Activated CD4-positive, alpha-beta memory T cell treated with anti-CD3 and anti-CD28 coated beads, Interleukin-2, amount 10 ng/mL, durations not matched to agents 7 days and 5 days (primary cell): Measurements from ENCODE around the gene MYO5C. TPM values are rescaled to one million over a fixed set of nuclear protein-coding genes. Genes with fewer than 3 reads are reported as not detected.
"Not testable (repeated sequence)": the region's sequence is repeated elsewhere in the genome, so short reads cannot be mapped to it uniquely, and the experiment has no call there.

Experiments
- CTCF ChIA-PET: fragments of 350-600 bp; sonication (Branson Sonifier 250); formaldehyde crosslinking; loops from one replicate; lab custom pipeline; 2021; ENCODE audit warnings: antibody characterized with exemption, inconsistent platforms; lab: Charles Lee
- POLR2A ChIA-PET: fragments of 350-600 bp; sonication (Branson Sonifier 250); formaldehyde crosslinking; loops from one replicate; lab custom pipeline; 2021; ENCODE audit warnings: antibody characterized with exemption; lab: Charles Lee
- DNase-seq: peaks from one replicate; pipeline ENCODE4 v3.0.0-alpha.2; 2020
- H3K27ac Mint-ChIP-seq: one replicate; pipeline ENCODE4 v1.8.0; 2021; ENCODE audit warnings: mild to moderate bottlenecking, mixed read lengths
- H3K27me3 Mint-ChIP-seq: one replicate; pipeline ENCODE4 v1.8.0; 2021; ENCODE audit warnings: mixed read lengths
- H3K36me3 Mint-ChIP-seq: one replicate; pipeline ENCODE4 v1.8.0; 2021; ENCODE audit warnings: low read depth, mixed read lengths
- H3K4me1 Mint-ChIP-seq: one replicate; pipeline ENCODE4 v1.8.0; 2021; ENCODE audit warnings: mixed read lengths
- H3K4me3 Mint-ChIP-seq: one replicate; pipeline ENCODE4 v1.8.0; 2021; ENCODE audit warnings: mild to moderate bottlenecking, mixed read lengths
- H3K9me3 Mint-ChIP-seq: one replicate; pipeline ENCODE4 v1.8.0; 2021; ENCODE audit warnings: mixed read lengths
- total RNA-seq, 2 experiments: library from RNA; stranded (reverse); gene quantifications; one replicate each; pipeline ENCODE4 v1.2.3, GENCODE V29; 2021

The MYO5C gene
- total RNA-seq, 2 experiments from 2014 or later: 1.3 to 1.4 TPM

GRCh38 chr15:52252781-52253180, 42.8 kb downstream of the MYO5C start:
- CTCF ChIA-PET: interaction anchor here (1.2 to 8.1 kb wide), 4 partner anchors 9 to 480 kb away, joined by 3 to 145 read pairs (median 4); no protein-coding TSS in a partner anchor
- Mint-ChIP-seq H3K27ac (peak overlapping the region; percentile 42), H3K4me3 (no peak overlapping the region), H3K27me3 (peaks cover 6% of the 10 kb centered on the region), H3K36me3 (no peaks in the 10 kb centered on the region), H3K9me3 (no peaks in the 10 kb centered on the region), H3K4me1 (peaks cover 47% of the 10 kb centered on the region)
- no peak for DNase-seq
- POLR2A ChIA-PET: interaction anchor here (1.3 kb wide), 1 partner anchor 17 kb away, joined by 3 read pairs; no protein-coding TSS in a partner anchor

DNA sequence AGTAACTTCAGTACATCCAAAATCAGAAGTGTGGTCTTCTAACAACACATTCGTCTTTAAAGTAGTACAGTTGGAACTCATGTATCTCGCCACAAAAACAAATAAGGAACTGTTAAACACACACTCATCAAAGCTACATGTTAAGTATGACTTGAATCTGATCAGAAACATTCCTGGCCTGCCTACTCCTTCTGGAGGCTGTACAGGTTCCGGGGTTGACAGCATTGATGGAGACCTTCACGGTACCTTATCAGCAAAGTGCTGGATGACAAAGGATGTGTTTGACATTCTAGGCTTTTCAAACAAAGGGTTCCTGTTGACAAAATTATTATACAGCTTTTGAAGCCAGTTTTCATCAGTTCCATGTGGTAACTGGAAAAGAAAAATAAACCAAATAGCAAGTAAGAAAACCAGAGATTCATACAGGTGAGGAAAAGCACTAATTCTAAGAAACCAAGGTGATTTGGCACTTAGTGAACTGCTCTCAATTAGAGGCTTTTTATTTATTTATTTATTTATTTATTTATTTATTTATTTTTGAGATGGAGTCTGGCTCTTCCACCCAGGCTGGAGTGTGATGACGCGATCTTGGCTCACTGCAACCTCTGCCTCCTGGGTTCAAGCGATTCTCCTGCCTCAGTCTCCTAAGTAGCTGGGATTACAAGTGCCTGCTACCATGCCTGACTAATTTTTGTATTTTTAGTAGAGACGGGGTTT, 44.3 kb downstream of the MYO5C start:
- H3K9me3 Mint-ChIP-seq: no peaks in the 10 kb centered on the region
- peaks cover 11% of the 10 kb centered on the region for H3K27me3 Mint-ChIP-seq
- peaks cover 35% of the 10 kb centered on the region for H3K4me1 Mint-ChIP-seq
- no peak overlapping the region for H3K4me3 Mint-ChIP-seq
- no peak for DNase-seq
- no peaks in the 10 kb centered on the region for H3K36me3 Mint-ChIP-seq
- ChIA-PET POLR2A (interaction anchor here (1.1 kb wide), 1 partner anchor 128 kb away, joined by 3 read pairs; no protein-coding TSS in a partner anchor), CTCF (interaction anchor here (1.2 to 1.8 kb wide), 2 partner anchors 19 to 23 kb away, joined by 4 to 8 read pairs; no protein-coding TSS in a partner anchor)
- no peak overlapping the region for H3K27ac Mint-ChIP-seq

DNA sequence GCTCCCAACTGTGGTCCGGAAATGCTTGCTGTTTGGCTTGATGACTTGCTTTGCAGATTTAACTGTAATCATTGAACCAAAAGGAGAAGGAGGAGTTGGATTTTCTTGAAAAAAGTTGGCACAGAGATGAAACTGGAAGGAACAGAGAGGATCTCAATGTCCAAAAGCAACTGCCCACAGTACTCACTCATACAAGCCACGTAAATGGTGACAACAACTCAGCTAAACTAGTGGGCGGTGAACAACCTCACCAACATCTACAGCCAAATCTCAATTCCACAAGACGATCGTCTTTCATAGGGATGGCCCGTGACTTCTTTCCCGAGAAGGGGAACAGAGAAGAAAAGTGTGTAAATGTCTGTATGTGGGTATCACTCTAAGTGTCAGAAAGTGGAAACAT, 48.1 kb downstream of the MYO5C start:
- peaks cover 6% of the 10 kb centered on the region for H3K4me1 Mint-ChIP-seq
- peaks cover 11% of the 10 kb centered on the region for H3K27me3 Mint-ChIP-seq
- no peaks in the 10 kb centered on the region for H3K36me3 Mint-ChIP-seq
- no peak for DNase-seq
- ChIA-PET POLR2A (no interaction called here), CTCF (interaction anchor here (1.4 kb wide), 1 partner anchor 488 kb away, joined by 3 read pairs; no protein-coding TSS in a partner anchor)
- no peaks in the 10 kb centered on the region for H3K9me3 Mint-ChIP-seq
- no peak overlapping the region for H3K27ac Mint-ChIP-seq
- H3K4me3 Mint-ChIP-seq: no peak overlapping the region

DNA sequence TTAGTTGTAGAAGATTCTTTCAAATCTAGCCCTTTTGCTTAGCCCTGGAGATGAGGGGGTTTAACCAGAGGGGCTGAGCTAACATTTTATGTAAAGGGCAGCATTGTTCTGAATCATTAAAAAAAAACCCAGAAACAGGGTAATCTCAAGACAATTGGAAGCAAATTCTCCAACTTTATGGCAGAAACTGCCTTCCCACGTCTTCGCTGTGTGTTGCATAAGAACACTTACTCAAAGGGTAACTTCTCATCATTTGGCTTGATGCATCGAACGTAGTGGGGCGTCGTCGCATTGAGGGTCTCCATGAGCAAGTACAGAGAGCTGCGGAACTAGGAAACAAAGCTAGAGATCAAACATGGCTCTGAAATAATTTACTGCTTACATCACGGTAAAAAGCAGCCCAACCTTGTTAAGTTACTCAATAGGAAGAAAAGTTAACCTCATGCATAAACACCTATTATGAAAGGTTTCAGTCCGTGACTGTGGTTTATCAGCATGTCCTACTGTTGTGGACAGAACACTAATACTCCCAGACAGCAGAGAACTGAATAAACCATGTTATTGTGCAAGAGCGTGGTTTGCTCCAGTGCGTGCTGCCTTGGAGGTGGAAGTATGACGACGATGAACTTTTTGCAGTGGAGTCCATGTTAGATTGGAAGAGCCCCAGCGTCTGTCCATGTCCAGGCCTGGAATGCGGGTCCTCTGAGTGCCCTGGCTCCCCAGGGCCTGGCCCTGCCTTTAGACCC, 48.7 kb downstream of the MYO5C start:
- Mint-ChIP-seq H3K4me3 (no peak overlapping the region), H3K27me3 (peaks cover 11% of the 10 kb centered on the region), H3K27ac (no peak overlapping the region), H3K36me3 (no peaks in the 10 kb centered on the region), H3K4me1 (peaks cover 8% of the 10 kb centered on the region), H3K9me3 (no peaks in the 10 kb centered on the region)
- POLR2A ChIA-PET: no interaction called here
- no peak for DNase-seq
- CTCF ChIA-PET: interaction anchor here (0.8 kb wide), 1 partner anchor 16 kb away, joined by 3 read pairs; no protein-coding TSS in a partner anchor

DNA sequence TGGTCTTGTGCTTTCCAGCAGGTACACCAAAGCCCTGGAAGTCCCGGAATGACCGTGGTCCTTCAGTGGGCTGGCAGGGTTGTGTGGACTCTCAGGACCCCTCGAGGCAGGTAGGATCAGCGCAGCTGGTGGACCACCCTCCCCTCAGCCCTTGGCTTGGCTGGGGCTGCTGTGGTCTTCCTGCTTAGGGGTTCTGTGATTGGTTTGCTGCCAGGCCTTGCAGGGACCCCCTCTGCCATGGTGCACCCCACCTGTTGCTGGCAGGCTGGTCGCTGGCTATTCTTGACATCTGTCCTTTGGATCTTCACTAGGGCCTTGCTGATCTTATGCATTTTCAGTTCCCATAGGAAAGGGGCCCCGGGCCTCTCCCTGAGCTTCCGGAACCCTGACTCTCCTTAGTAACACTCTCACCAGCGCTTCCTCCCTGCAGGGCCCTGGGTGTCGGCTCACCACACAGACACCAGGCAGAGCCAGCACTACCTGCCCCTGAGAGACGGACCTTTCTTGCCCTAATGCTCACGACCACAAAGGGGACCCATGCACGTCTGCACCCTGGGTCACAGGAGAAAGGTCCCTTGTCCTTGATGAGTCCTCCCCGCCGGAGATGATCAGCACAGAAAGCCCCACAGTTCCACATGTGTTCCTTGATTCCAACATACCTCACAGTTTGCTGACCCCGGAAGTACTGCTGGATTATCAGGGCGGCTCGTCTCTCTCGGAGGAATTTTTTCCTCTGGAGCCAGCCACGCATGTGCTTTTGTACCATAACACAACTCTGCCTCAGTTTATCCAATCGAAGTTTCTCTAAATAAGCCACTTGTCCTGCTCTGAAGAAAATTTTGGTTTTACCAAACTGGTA, 51.7 kb downstream of the MYO5C start:
- H3K4me3 Mint-ChIP-seq: no peak overlapping the region
- ChIA-PET CTCF (no interaction called here), POLR2A (no interaction called here)
- H3K27me3 Mint-ChIP-seq: peaks cover 11% of the 10 kb centered on the region
- no peak overlapping the region for H3K27ac Mint-ChIP-seq
- H3K9me3 Mint-ChIP-seq: no peaks in the 10 kb centered on the region
- no peaks in the 10 kb centered on the region for H3K36me3 Mint-ChIP-seq
- H3K4me1 Mint-ChIP-seq: peaks cover 16% of the 10 kb centered on the region
- no peak for DNase-seq

DNA sequence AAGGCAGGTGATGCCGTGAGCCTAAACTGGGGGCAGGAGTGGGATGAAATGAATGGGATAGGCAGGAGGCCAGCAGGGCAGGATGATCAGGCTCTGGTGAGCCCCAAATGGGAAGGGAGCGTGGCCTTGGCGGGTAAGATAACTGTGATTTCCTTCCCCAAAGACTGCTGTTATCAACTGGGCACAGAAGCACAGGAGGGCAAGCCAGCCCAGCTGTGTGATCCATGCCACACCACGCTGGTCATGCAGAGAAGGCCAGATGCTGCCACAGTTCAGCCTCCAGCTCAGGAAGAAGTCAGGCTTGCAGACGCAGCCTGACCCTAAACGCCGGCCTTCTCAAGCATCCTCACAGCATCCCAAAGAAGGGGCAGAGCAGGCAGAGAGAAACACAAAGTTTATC, 52.3 kb downstream of the MYO5C start:
- DNase-seq: no peak
- H3K27ac Mint-ChIP-seq: no peak overlapping the region
- H3K4me3 Mint-ChIP-seq: no peak overlapping the region
- peaks cover 8% of the 10 kb centered on the region for H3K27me3 Mint-ChIP-seq
- H3K9me3 Mint-ChIP-seq: no peaks in the 10 kb centered on the region
- ChIA-PET CTCF (no interaction called here), POLR2A (no interaction called here)
- peaks cover 16% of the 10 kb centered on the region for H3K4me1 Mint-ChIP-seq
- no peaks in the 10 kb centered on the region for H3K36me3 Mint-ChIP-seq

DNA sequence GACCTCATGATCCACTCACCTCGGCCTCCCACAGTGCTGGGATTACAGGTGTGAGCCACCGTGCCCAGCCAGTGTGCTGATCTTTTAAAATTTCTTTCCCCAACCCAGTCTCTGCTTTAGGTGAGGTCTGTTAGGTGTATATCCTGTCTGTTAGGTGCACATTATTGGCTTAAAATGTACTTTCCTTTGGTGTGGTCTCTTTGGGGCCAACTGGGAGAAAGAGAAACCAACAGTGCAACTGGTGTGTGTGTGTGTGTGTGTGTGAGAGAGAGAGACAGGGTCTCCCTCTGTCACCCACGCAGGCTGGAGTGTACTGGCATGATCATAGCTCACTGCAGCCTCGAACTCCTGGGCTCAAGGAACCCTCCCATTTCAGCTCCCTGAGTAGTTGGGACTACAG, 54.1 kb downstream of the MYO5C start:
- Mint-ChIP-seq H3K27me3 (no peaks in the 10 kb centered on the region), H3K9me3 (no peaks in the 10 kb centered on the region), H3K36me3 (no peaks in the 10 kb centered on the region), H3K4me1 (peaks cover 16% of the 10 kb centered on the region), H3K27ac (no peak overlapping the region), H3K4me3 (no peak overlapping the region)
- no peak for DNase-seq
- ChIA-PET CTCF (no interaction called here), POLR2A (no interaction called here)

DNA sequence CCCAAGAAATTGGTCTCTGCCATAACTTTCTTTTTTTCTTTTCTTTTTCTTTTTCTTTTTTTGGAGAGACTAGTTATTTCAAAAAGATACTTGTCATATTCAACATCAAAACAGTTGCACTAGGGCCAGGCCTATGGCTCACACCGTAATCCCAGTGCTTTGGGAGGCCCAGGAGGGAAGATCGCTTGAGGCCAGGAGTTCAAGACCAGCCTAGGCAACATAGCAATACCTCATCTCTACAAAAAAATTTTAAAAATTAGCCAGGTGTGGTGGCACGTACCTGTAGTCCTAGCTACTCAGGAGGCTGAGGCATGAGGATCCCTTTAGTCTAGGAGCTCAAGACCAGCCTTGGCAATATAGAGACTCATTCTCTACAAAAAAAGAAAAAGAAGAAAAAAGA, 55.4 kb downstream of the MYO5C start:
- H3K36me3 Mint-ChIP-seq: no peaks in the 10 kb centered on the region
- H3K4me1 Mint-ChIP-seq: peaks cover 20% of the 10 kb centered on the region
- no peaks in the 10 kb centered on the region for H3K9me3 Mint-ChIP-seq
- no peak overlapping the region for H3K27ac Mint-ChIP-seq
- no peak for DNase-seq
- H3K27me3 Mint-ChIP-seq: no peaks in the 10 kb centered on the region
- ChIA-PET POLR2A (no interaction called here), CTCF (interaction anchor here (1.2 to 5.5 kb wide), 2 partner anchors 12 to 32 kb away, joined by 3 to 19 read pairs; no protein-coding TSS in a partner anchor)
- no peak overlapping the region for H3K4me3 Mint-ChIP-seq

- H3K4me1 Mint-ChIP-seq: peaks cover 28% of the 10 kb centered on the region
- H3K27me3 Mint-ChIP-seq, H3K9me3 Mint-ChIP-seq, POLR2A ChIA-PET, H3K27ac Mint-ChIP-seq, H3K4me3 Mint-ChIP-seq, H3K36me3 Mint-ChIP-seq, DNase-seq: not testable (repeated sequence)
- CTCF ChIA-PET: interaction anchor here (0.6 to 5.5 kb wide), 2 partner anchors 11 to 116 kb away, joined by 4 to 19 read pairs; no protein-coding TSS in a partner anchor
Measured at GRCh38 chr15:52238989-52239525, 56.5 kb downstream of the MYO5C start.

- CTCF ChIA-PET: interaction anchor here (1.1 to 5.5 kb wide), 2 partner anchors 10 to 13 kb away, joined by 3 to 19 read pairs; no protein-coding TSS in a partner anchor
- DNase-seq: no peak
- no peaks in the 10 kb centered on the region for H3K9me3 Mint-ChIP-seq
- peaks cover 2% of the 10 kb centered on the region for H3K27me3 Mint-ChIP-seq
- no peak overlapping the region for H3K4me3 Mint-ChIP-seq
- peaks cover 30% of the 10 kb centered on the region for H3K4me1 Mint-ChIP-seq
- POLR2A ChIA-PET: no interaction called here
- no peaks in the 10 kb centered on the region for H3K36me3 Mint-ChIP-seq
- no peak overlapping the region for H3K27ac Mint-ChIP-seq
Measured at GRCh38 chr15:52238149-52238548, 57.5 kb downstream of the MYO5C start.

DNA sequence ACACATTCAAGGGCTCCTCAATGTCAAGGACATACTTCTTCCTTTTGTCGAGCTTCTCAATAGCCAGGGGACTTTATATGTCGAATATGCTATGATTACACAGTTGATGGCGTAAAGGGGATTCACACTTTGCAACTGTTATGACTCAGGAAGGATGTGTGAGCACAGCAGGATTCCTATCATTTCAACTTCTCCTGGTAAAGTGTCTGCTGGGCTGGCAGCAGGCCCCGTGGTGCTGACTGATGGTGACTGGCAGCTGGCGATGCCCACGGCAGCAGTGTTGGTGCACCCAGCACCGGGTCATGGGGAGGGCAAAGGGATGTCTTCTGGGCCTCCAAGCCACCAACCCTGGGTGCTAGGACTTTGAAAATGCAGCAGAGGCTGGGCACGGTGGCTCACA, 59.6 kb downstream of the MYO5C start:
- no peak overlapping the region for H3K4me3 Mint-ChIP-seq
- DNase-seq: no peak
- H3K27me3 Mint-ChIP-seq: peaks cover 2% of the 10 kb centered on the region
- no peak overlapping the region for H3K27ac Mint-ChIP-seq
- no peaks in the 10 kb centered on the region for H3K36me3 Mint-ChIP-seq
- peaks cover 20% of the 10 kb centered on the region for H3K4me1 Mint-ChIP-seq
- H3K9me3 Mint-ChIP-seq: no peaks in the 10 kb centered on the region
- ChIA-PET CTCF (interaction anchor here (0.6 to 5.5 kb wide), 5 partner anchors 8 to 57 kb away, joined by 3 to 19 read pairs (median 4); no protein-coding TSS in a partner anchor), POLR2A (interaction anchor here (0.6 to 1.0 kb wide), 3 partner anchors 17 to 50 kb away, joined by 3 read pairs; no protein-coding TSS in a partner anchor)
